ENCODE results near the gene CNGA3.
"Not testable (repeated sequence)": the region's sequence is repeated elsewhere in the genome, so short reads cannot be mapped to it uniquely, and the experiment has no call there.

Gene CNGA3

GRCh38 chr2:98399140-98399539 lies 52.9 kb downstream of the CNGA3 start:
- no peak for DNase-seq (ENCODE audit: low spot score)

- DNase-seq (ENCODE audit: low spot score) = no peak
Observed at GRCh38 chr2:98403878-98404277, 57.6 kb downstream of the CNGA3 start.

GRCh38 chr2:98404556-98405250 lies 58.4 kb downstream of the CNGA3 start:
- DNase-seq (ENCODE audit: low spot score) = no peak

GRCh38 chr2:98405301-98405700 lies 59.0 kb downstream of the CNGA3 start:
- no peak for DNase-seq (ENCODE audit: low spot score)

- DNase-seq (ENCODE audit: low spot score) = no peak
Observed at GRCh38 chr2:98408155-98408554, 61.9 kb downstream of the CNGA3 start.

GRCh38 chr2:98412751-98413458 lies 66.6 kb downstream of the CNGA3 start:
- peak; percentile 43 for DNase-seq (ENCODE audit: low spot score)

- DNase-seq (ENCODE audit: low spot score) = not testable (repeated sequence)
Observed at GRCh38 chr2:98414246-98414645, 68.0 kb downstream of the CNGA3 start.

- DNase-seq (ENCODE audit: low spot score) = not testable (repeated sequence)
Observed at GRCh38 chr2:98415719-98416248, 69.5 kb downstream of the CNGA3 start.

- DNase-seq (ENCODE audit: low spot score) = no peak
Observed at GRCh38 chr2:98416383-98417159, 70.3 kb downstream of the CNGA3 start.

GRCh38 chr2:98419544-98419943 lies 73.3 kb downstream of the CNGA3 start:
- no peak for DNase-seq (ENCODE audit: low spot score)

GRCh38 chr2:98419977-98420725 lies 73.9 kb downstream of the CNGA3 start:
- DNase-seq (ENCODE audit: low spot score) = no peak

GRCh38 chr2:98422449-98422848 lies 76.2 kb downstream of the CNGA3 start:
- DNase-seq (ENCODE audit: low spot score) = no peak

GRCh38 chr2:98426771-98427170 lies 80.5 kb downstream of the CNGA3 start:
- no peak for DNase-seq (ENCODE audit: low spot score)

GRCh38 chr2:98432145-98432544 lies 85.9 kb downstream of the CNGA3 start:
- DNase-seq (ENCODE audit: low spot score) = no peak

GRCh38 chr2:98433363-98433964 lies 87.2 kb downstream of the CNGA3 start:
- DNase-seq (ENCODE audit: low spot score) = no peak

GRCh38 chr2:98434492-98434891 lies 88.2 kb downstream of the CNGA3 start:
- no peak for DNase-seq (ENCODE audit: low spot score)

GRCh38 chr2:98435670-98436069 lies 89.4 kb downstream of the CNGA3 start:
- DNase-seq (ENCODE audit: low spot score) = not testable (repeated sequence)

- DNase-seq (ENCODE audit: low spot score) = no peak
Observed at GRCh38 chr2:98436734-98437133, 90.5 kb downstream of the CNGA3 start.

GRCh38 chr2:98438190-98439133 lies 92.2 kb downstream of the CNGA3 start:
- DNase-seq (ENCODE audit: low spot score) = no peak

- DNase-seq (ENCODE audit: low spot score) = no peak
Observed at GRCh38 chr2:98441706-98442450, 95.6 kb downstream of the CNGA3 start.
